Coronary artery (tissue), 2 donors: ENCODE measurements around the gene KRT83.

ENCODE experiments used
- DNase-seq: peaks from one replicate; pipeline ENCODE4 v3.0.0-alpha.2; 2017; ENCODE audit warnings: low spot score
- H3K27ac ChIP-seq, 2 donors: fragments of 200-600 bp; sonication (generic); one replicate each; pipeline ENCODE4 v1.5.1; 2016 to 2019
- H3K4me3 ChIP-seq: fragments of 200-600 bp; sonication (generic); 2 replicates; pipeline ENCODE4 v1.5.1; 2016; ENCODE audit warnings: mild to moderate bottlenecking, moderate library complexity
- CTCF ChIP-seq: fragments of 200-600 bp; sonication (generic); IDR thresholded peaks from one replicate; pipeline ENCODE4 v1.5.1; 2019; ENCODE audit warnings: antibody characterized with exemption

Gene KRT83

GRCh38 chr12:52323416-52324152 is 2.4 kb upstream of the KRT83 start:
- TF ChIP-seq CTCF: no peak

GRCh38 chr12:52323001-52323400 is 1.8 kb upstream of the KRT83 start:
- DNase-seq: no peak
- TF ChIP-seq CTCF: no peak

More at GRCh38 chr12:52323416-52324152, 2.4 kb upstream of the KRT83 start:
- no peak overlapping the region for H3K4me3 ChIP-seq
- no peak overlapping the region for H3K27ac ChIP-seq
- no peak for DNase-seq

GRCh38 chr12:52322069-52322468 is 871 bp upstream of the KRT83 start:
- Histone ChIP-seq H3K4me3 (no peak overlapping the region), H3K27ac (no peak overlapping the region)
- no peak for DNase-seq
- TF ChIP-seq CTCF: no peak

More at GRCh38 chr12:52323001-52323400, 1.8 kb upstream of the KRT83 start:
- Histone ChIP-seq H3K4me3 (no peak overlapping the region), H3K27ac (no peak overlapping the region)

GRCh38 chr12:52321418-52321817 is 220 bp upstream of the KRT83 start:
- TF ChIP-seq CTCF: no peak
- Histone ChIP-seq H3K27ac (no peak overlapping the region), H3K4me3 (no peak overlapping the region)
- DNase-seq: peak; percentile 47

GRCh38 chr12:52319097-52319496 is 2.1 kb downstream of the KRT83 start:
- Histone ChIP-seq H3K27ac (no peak overlapping the region), H3K4me3 (no peak overlapping the region)
- TF ChIP-seq CTCF: no peak
- peak; percentile 41 for DNase-seq

- peak; percentile 63 for DNase-seq
- no peak for TF ChIP-seq CTCF
- H3K4me3 ChIP-seq: no peak overlapping the region
These were observed 2.8 kb downstream of the KRT83 start for GRCh38 chr12:52318241-52318990.

More at GRCh38 chr12:52318241-52318990, 2.8 kb downstream of the KRT83 start:
- no peak overlapping the region for H3K27ac ChIP-seq
